Measurements from ENCODE around the gene GRIP2.
"Not testable (repeated sequence)": the region's sequence is repeated elsewhere in the genome, so short reads cannot be mapped to it uniquely, and the experiment has no call there.

GRIP2 gene

GRCh38 chr3:14520967-14521366 lies 19.2 kb downstream of the GRIP2 start:
- DNase-seq (ENCODE audit: low read depth in 1 of 2, low spot score in 1 of 2) = no peak

GRCh38 chr3:14520149-14520548 lies 20.0 kb downstream of the GRIP2 start:
- no peak for DNase-seq (ENCODE audit: low read depth in 1 of 2, low spot score in 1 of 2)

- DNase-seq (ENCODE audit: low read depth in 1 of 2, low spot score in 1 of 2) = no peak
These were observed 20.7 kb downstream of the GRIP2 start for GRCh38 chr3:14519406-14519805.

- no peak for DNase-seq (ENCODE audit: low read depth in 1 of 2, low spot score in 1 of 2)
These were observed 21.2 kb downstream of the GRIP2 start for GRCh38 chr3:14518893-14519292.

- no peak for DNase-seq (ENCODE audit: low read depth in 1 of 2, low spot score in 1 of 2)
These were observed 21.7 kb downstream of the GRIP2 start for GRCh38 chr3:14518432-14518802.

GRCh38 chr3:14517601-14518431 lies 22.3 kb downstream of the GRIP2 start:
- DNase-seq (ENCODE audit: low read depth in 1 of 2, low spot score in 1 of 2) = no peak

- no peak for DNase-seq (ENCODE audit: low read depth in 1 of 2, low spot score in 1 of 2)
These were observed 23.3 kb downstream of the GRIP2 start for GRCh38 chr3:14516738-14517345.

GRCh38 chr3:14515526-14515925 lies 24.6 kb downstream of the GRIP2 start:
- not testable (repeated sequence) for DNase-seq (ENCODE audit: low read depth in 1 of 2, low spot score in 1 of 2)

GRCh38 chr3:14514323-14514720 lies 25.8 kb downstream of the GRIP2 start:
- no peak for DNase-seq (ENCODE audit: low read depth in 1 of 2, low spot score in 1 of 2)

GRCh38 chr3:14513566-14514322 lies 26.4 kb downstream of the GRIP2 start:
- no peak for DNase-seq (ENCODE audit: low read depth in 1 of 2, low spot score in 1 of 2)

GRCh38 chr3:14512942-14513327 lies 27.2 kb downstream of the GRIP2 start:
- no peak for DNase-seq (ENCODE audit: low read depth in 1 of 2, low spot score in 1 of 2)

- DNase-seq (ENCODE audit: low read depth in 1 of 2, low spot score in 1 of 2) = no peak
These were observed 27.7 kb downstream of the GRIP2 start for GRCh38 chr3:14512281-14512941.

GRCh38 chr3:14511623-14512280 lies 28.4 kb downstream of the GRIP2 start:
- DNase-seq (ENCODE audit: low read depth in 1 of 2, low spot score in 1 of 2) = no peak

- no peak for DNase-seq (ENCODE audit: low read depth in 1 of 2, low spot score in 1 of 2)
These were observed 29.1 kb downstream of the GRIP2 start for GRCh38 chr3:14510838-14511622.

GRCh38 chr3:14509796-14510100 lies 30.4 kb downstream of the GRIP2 start:
- DNase-seq (ENCODE audit: low read depth in 1 of 2, low spot score in 1 of 2) = no peak

- DNase-seq (ENCODE audit: low read depth in 1 of 2, low spot score in 1 of 2) = peak; percentile 47 to 68
These were observed 31.0 kb downstream of the GRIP2 start for GRCh38 chr3:14508966-14509795.

- no peak for DNase-seq (ENCODE audit: low read depth in 1 of 2, low spot score in 1 of 2)
These were observed 31.7 kb downstream of the GRIP2 start for GRCh38 chr3:14508505-14508819.

- DNase-seq (ENCODE audit: low read depth in 1 of 2, low spot score in 1 of 2) = no peak
These were observed 32.2 kb downstream of the GRIP2 start for GRCh38 chr3:14507757-14508504.

- no peak for DNase-seq (ENCODE audit: low read depth in 1 of 2, low spot score in 1 of 2)
These were observed 32.8 kb downstream of the GRIP2 start for GRCh38 chr3:14507305-14507741.

Data from activated T-helper 1 cell treated with anti-CD3 and anti-CD28 coated beads, Interleukin-2, amount 50 U/mL, for 16 hours (primary cell).